Right atrium auricular region (tissue), 2 donors: ENCODE results near the gene DNTT. TPM values are rescaled to one million over a fixed set of nuclear protein-coding genes. Genes with fewer than 3 reads are reported as not detected.

ENCODE experiments used
- DNase-seq: peaks from one replicate; pipeline ENCODE4 v3.0.0-alpha.2; 2019; ENCODE audit warnings: low spot score
- H3K27ac ChIP-seq, 2 donors: fragments of 200-600 bp; sonication (generic); 1 replicate in 1 of 2; 2 replicates in 1 of 2; pipeline ENCODE4 v1.5.1; 2016 to 2019
- H3K27me3 ChIP-seq, 2 donors: fragments of 200-600 bp; sonication (generic); one replicate each; pipeline versions ENCODE4 v1.5.1 to v1.6.0; 2017 to 2019
- H3K36me3 ChIP-seq: fragments of 200-600 bp; sonication (generic); one replicate; pipeline ENCODE4 v1.5.1; 2016
- H3K4me1 ChIP-seq, 2 donors: fragments of 200-600 bp; sonication (generic); one replicate each; pipeline versions ENCODE4 v1.5.1 to v1.6.0; 2017 to 2019
- H3K4me3 ChIP-seq, 2 donors: fragments of 200-600 bp; sonication (generic); 1 replicate in 1 of 2; 2 replicates in 1 of 2; pipeline ENCODE4 v1.5.1; 2017 to 2019; ENCODE audit warnings: mild to moderate bottlenecking in 1 of 2, moderate library complexity in 1 of 2
- H3K9me3 ChIP-seq, 2 donors: fragments of 200-600 bp; sonication (generic); one replicate each; pipeline ENCODE4 v1.5.1; 2019
- CTCF ChIP-seq, 2 donors: fragments of 200-600 bp; sonication (generic); IDR thresholded peaks; one replicate each; pipeline ENCODE4 v1.5.1; 2019; ENCODE audit warnings: antibody characterized with exemption in 2 of 2
- total RNA-seq, 2 donors: library from RNA; depleted of rRNA; stranded (reverse); fragments of >200 nt; gene quantifications; one replicate each; pipeline ENCODE4 v1.1.0, GENCODE V29; 2016

The DNTT gene
- total RNA-seq, 2 donors from 2014 or later, result not detected

- H3K4me3 ChIP-seq, result no peak overlapping the region
- no peak for DNase-seq
Measured at GRCh38 chr10:96317067-96317833, 13.0 kb downstream of the DNTT start.

GRCh38 chr10:96319754-96320474 is 15.7 kb downstream of the DNTT start:
- Histone ChIP-seq H3K4me3 (no peak overlapping the region), H3K4me1 (no peaks in the 10 kb centered on the region), H3K9me3 (no peaks in the 10 kb centered on the region), H3K27me3 (no peaks in the 10 kb centered on the region), H3K36me3 (no peaks in the 10 kb centered on the region), H3K27ac (no peak overlapping the region)
- DNase-seq, result no peak
- no peak for TF ChIP-seq CTCF (IDR thresholded peaks at IDR 0.05)

More at GRCh38 chr10:96317067-96317833, 13.0 kb downstream of the DNTT start:
- TF ChIP-seq CTCF (IDR thresholded peaks at IDR 0.05), result no peak
- H3K27me3 ChIP-seq, result no peaks in the 10 kb centered on the region
- no peaks in the 10 kb centered on the region for H3K36me3 ChIP-seq
- H3K4me1 ChIP-seq, result no peaks in the 10 kb centered on the region
- H3K9me3 ChIP-seq, result no peaks in the 10 kb centered on the region
- no peak overlapping the region for H3K27ac ChIP-seq

- Histone ChIP-seq H3K36me3 (no peaks in the 10 kb centered on the region), H3K4me1 (no peaks in the 10 kb centered on the region), H3K27me3 (no peaks in the 10 kb centered on the region), H3K4me3 (no peak overlapping the region), H3K27ac (no peak overlapping the region), H3K9me3 (no peaks in the 10 kb centered on the region)
- DNase-seq, result no peak
- no peak for TF ChIP-seq CTCF (IDR thresholded peaks at IDR 0.05)
Measured at GRCh38 chr10:96321822-96322221, 17.6 kb downstream of the DNTT start.

- TF ChIP-seq CTCF (IDR thresholded peaks at IDR 0.05), result no peak
- Histone ChIP-seq H3K9me3 (no peaks in the 10 kb centered on the region), H3K27ac (no peak overlapping the region), H3K27me3 (no peaks in the 10 kb centered on the region), H3K36me3 (no peaks in the 10 kb centered on the region), H3K4me1 (no peaks in the 10 kb centered on the region), H3K4me3 (no peak overlapping the region)
- DNase-seq, result no peak
Measured at GRCh38 chr10:96322275-96322674, 18.0 kb downstream of the DNTT start.

GRCh38 chr10:96324447-96324846 is 20.2 kb downstream of the DNTT start:
- no peaks in the 10 kb centered on the region for H3K4me1 ChIP-seq
- no peaks in the 10 kb centered on the region for H3K9me3 ChIP-seq
- no peak overlapping the region for H3K4me3 ChIP-seq
- H3K36me3 ChIP-seq, result no peaks in the 10 kb centered on the region
- no peaks in the 10 kb centered on the region for H3K27me3 ChIP-seq
- DNase-seq, result no peak
- no peak overlapping the region for H3K27ac ChIP-seq
- no peak for TF ChIP-seq CTCF (IDR thresholded peaks at IDR 0.05)
